Fibroblast of skin of left biceps (primary cell): ENCODE results near the gene MYCBPAP.

ENCODE experiments used
- DNase-seq, 2 experiments: peaks; one replicate each; pipeline ENCODE4 v3.0.0-alpha.2; 2013; ENCODE audit warnings: low read depth in 2 of 2

MYCBPAP gene

DNA sequence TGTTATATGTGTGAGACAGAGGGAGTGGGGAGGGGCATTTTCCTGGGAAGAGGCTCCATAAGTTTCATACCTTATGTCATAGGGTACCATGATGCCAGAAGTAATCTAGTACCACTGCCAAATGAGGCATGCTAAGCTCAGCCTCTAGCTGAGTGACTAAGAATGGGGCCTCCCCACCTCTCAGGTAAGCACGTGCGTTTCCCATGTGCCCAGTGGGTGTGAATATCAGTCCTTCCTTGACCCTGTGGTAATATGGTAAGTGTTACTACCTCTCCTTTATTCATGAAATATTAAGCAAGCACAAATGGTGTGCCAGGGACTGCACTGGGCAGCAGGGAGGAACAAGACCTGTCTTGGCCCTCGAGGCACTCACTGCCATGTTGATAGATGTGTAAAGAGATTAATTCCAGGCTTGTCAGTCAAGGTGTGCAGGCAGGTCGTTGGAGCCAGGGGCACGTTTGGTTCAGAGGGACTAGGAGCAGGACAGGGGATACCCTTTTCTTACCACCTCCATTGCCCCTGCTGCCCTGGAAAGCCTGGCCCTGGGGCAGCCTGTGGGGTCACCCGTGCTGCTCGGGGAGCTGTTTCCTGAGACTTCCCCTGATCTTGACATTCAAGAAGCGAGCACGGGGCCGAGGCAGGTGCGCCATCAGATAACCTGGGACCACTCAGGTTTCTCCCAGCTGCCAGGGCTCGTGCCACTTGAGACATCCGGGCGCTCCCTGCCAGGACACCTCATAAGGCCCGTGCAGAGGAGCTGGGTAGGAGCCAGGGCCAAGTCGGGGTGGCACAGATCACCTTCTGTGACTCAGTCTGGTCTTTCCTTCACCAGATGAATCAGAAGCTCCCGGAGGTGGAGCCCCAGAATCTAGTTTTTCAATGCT is 20.8 kb upstream of the MYCBPAP start:
- DNase-seq: no peak

DNA sequence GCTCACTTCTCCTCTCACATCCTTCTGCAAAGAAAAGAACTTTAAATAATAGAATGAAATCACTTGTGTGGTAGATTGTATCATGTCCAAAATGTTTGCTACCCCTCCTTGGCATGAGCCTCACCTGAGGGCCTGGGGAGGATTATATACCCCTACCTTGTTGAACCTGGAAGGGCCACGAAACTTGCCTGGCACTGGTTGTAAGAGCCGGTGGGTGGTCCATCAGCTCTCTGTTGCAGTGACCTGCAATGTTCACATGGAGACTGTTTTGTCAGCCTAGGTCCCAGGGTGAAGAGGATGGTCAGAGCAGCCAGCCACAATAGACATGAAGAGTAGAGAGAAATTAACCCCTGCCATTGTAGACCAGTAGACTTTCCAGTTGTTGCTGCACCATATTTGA is 19.4 kb upstream of the MYCBPAP start:
- no peak for DNase-seq

- DNase-seq: no peak
Measured at GRCh38 chr17:50491505-50491904, 16.7 kb upstream of the MYCBPAP start.

DNA sequence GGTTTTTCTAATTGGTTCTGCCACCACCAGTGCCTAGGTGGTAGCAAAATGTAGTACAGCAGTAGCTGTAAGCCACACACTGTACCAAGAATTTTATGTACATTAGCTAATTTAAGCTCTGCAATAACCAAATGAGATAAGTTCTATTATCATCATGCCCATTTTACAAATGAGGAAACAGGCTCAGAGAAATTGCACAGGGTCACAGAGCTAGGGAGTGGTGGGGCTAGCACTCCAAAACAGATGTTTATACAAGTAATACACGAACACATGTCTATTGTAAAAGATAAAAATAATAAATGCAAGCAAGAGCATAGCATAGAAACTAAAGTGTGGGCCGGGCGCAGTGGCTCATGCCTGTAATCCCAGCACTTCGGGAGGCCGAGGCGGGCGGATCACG is 16.0 kb upstream of the MYCBPAP start:
- DNase-seq: no peak

DNA sequence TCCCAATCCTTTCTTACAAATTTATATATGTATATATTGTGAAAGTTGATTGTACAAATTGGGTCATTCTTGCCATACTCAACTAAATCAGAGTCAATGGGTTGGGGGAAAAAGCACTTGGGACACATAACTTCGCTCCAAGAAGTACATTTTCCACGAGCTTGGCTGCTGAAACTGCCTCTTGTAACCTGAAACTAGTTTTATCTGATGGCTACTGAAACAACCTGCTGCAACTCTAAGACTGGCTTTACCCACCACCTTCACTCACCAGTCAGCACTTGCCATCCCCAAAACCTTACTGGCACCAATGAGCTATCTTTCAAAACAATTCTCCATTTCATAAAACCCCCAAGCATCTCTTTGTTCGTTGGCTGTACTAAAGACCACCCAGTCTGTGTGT is 14.5 kb upstream of the MYCBPAP start:
- no peak for DNase-seq

GRCh38 chr17:50495217-50495823 is 12.9 kb upstream of the MYCBPAP start:
- no peak for DNase-seq

GRCh38 chr17:50495918-50496317 is 12.3 kb upstream of the MYCBPAP start:
- no peak for DNase-seq

DNA sequence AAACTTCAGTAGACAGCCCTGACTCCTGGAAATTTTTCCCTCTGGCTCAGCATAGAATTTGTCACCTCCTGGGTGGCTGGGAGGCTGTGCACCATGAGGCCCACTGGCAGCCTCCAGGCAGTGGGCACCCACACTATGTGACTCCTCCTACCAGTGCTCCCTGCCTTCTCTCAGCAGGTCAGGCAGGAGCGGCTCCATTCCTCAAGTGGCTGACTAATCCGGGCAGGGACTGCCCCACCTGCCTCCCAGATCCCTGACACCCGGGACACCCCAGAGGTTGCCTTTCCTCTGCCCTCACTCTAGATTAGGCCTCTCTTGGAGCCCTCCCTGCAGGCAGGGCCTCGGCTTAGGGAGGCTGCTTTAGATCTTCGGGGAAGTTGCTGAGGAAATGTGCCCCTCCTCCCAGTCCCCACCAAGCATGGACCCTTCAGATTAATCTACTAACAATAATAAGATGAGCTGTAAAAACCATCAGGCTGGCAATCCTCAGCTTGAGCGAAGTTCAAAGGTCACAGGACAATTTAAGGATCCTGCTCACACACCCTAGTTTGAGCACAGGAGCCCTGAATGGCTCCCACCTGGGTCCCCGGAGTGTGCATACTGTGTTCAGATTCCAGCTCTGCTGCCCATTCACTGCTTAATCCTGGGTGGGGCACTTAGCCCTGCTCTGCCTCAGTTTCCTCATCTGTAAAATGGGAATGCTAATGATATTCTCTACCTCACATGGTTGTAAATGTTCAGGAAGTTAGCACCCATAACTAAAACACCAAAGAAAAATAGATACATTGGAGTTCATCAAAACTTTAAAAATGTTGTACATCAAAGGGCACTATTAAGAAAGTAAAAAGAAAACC is 10.0 kb upstream of the MYCBPAP start:
- DNase-seq: no peak

DNA sequence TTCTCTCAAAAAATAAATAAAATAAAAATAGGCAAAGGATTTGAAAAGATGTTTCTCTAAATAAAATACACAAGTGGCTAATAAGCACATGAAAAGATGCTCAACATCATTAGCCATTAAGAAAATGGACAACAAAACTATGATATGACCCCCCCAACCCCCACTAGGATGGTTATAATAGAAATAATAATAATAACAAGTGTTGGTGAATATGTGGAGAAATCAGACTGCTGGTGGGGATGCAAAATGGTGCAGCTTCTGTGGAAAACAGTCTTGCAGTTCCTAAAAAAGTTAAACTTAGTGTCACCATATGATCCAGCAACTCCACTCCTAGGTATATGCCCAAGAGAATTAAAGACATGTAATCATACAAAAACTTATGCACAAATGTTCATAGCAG is 9.0 kb upstream of the MYCBPAP start:
- DNase-seq: no peak

GRCh38 chr17:50499721-50500120 is 8.5 kb upstream of the MYCBPAP start:
- DNase-seq: no peak

DNA sequence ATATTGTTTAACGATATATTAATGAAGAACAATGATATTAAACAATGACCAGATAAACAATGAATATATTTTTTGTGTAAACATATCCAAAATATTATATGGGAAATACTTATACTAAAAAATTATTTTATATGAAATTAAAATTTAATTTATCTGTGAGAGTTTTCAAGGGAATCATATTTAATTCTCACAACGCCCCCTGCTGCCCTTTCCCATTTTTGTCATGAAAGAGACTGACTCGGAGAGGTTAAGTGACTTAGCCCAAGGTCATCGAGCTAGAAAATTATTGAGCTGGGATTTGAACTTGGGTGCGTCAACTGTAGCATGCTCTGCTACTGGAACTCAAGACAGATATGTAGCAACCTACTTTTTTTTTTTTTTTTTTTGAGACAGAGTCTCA is 7.2 kb upstream of the MYCBPAP start:
- DNase-seq: no peak

- DNase-seq: no peak
Measured at GRCh38 chr17:50502301-50502990, 5.8 kb upstream of the MYCBPAP start.

DNA sequence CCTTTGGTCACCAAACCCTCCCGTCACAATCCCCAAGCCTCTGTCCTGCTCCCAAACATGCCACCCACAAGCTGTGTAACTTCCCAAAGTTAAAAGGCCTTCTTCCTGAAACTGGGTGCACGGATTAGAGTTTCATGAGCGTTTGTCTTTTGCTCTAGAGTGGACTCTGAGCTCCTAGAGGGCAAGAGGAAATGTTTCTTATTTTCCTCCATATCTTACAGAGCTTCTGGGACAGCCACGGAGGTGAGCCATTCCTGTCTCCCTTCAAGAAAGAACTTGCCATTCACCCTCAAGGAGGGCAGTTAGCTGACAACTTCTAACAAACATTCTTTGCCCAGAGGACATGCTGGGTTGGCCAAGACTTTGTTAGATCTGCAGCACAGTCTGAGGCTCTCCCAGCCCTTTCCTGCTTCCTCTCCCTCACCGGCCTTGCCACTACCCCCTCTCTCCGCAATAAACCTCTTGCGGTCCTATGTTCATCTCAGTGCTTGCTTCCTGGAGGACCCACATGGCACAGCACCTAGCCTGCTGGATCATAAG is 2.6 kb upstream of the MYCBPAP start:
- DNase-seq: no peak

GRCh38 chr17:50506298-50506697 is 1.9 kb upstream of the MYCBPAP start:
- DNase-seq: no peak

- DNase-seq: no peak
Measured at GRCh38 chr17:50508573-50509460, 578 bp downstream of the MYCBPAP start.

DNA sequence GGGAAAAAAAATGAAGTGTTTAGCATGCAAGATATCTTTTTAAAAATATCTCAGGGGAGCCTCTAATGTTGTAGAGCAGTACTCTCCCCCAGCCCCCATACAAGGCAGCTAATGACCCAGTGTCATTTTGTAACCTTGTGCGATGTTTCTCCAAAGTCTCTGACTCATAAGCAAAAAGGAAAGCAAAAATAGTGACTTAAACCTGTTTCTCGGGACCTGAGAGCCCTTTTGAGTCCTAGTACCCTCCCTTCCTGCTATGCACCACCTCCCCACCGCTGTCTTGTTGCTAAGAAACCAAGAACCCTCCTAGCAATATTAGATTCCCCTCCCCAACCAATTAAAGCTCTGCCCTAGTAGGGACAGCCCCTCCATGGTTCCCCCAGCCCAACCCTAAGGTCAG is 2.8 kb downstream of the MYCBPAP start:
- no peak for DNase-seq

DNA sequence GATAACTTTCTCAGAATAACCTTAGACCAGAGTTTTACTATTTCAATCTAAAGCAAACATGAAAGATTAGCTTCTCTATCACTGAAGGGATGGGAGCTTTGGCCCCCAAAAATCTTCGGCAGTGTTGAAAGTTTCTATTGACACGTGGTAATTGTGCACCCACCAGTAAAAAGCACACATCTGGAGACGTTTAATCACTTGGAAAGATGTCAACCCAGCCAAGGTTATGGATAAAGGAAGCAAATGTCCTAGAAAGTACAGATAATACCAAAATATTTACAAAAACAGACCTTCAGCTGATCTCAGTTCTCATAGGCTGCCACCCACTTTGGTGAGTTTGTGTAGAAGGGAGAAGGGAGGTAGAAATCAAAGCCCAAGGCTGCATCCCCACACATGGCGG is 5.3 kb downstream of the MYCBPAP start:
- DNase-seq: no peak

DNA sequence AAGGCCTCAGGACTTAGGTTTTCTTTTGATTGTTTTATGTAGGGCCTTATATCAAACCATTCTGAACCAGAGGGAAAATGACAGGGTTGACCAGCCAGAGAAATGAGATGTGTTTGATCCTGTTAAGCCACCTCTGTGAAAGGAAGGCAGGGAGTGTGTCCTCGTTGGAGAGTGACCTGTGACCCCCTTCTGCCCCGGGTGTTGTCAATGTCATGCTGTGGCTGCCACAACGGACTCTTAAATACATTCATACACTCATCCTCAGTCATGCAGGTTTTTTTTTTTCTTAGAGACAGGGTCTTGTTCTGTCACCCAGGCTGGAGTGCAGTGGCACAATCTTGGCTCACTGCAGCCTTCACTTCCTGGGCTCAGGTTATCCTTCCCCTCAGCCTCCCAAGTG is 6.1 kb downstream of the MYCBPAP start:
- no peak for DNase-seq

GRCh38 chr17:50514936-50515702 is 6.9 kb downstream of the MYCBPAP start:
- DNase-seq: no peak

DNA sequence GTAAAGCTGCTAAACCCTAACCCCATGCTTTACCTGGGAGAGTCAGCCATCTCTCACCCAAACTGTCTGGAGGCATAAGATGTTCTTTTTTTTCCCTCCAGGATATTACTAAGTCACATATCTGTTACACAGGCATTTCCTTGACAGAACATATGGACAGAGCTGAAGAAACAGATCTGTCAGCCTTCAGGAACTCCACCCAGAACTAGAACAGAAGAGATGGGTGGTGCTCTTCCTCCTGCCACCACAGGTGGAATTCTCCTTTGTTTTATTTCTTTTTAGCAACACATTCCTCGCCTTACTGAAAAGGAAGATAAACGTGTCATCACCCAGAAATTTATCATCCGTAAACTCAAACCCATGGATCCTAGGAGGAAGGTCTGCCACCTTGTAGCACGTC is 8.8 kb downstream of the MYCBPAP start:
- no peak for DNase-seq
